Activated CD4-positive, alpha-beta T cell treated with anti-CD3 and anti-CD28 coated beads, Interleukin-2, Interleukin-6, amounts not matched to agents 100 ng/mL and 50 ng/mL, durations not matched to agents 16 hours and 8 hours (primary cell): Measurements from ENCODE around the gene SNX27.

Source experiments
- DNase-seq: peaks from one replicate; pipeline ENCODE4 v3.0.0-alpha.2; 2020

The SNX27 gene

DNA sequence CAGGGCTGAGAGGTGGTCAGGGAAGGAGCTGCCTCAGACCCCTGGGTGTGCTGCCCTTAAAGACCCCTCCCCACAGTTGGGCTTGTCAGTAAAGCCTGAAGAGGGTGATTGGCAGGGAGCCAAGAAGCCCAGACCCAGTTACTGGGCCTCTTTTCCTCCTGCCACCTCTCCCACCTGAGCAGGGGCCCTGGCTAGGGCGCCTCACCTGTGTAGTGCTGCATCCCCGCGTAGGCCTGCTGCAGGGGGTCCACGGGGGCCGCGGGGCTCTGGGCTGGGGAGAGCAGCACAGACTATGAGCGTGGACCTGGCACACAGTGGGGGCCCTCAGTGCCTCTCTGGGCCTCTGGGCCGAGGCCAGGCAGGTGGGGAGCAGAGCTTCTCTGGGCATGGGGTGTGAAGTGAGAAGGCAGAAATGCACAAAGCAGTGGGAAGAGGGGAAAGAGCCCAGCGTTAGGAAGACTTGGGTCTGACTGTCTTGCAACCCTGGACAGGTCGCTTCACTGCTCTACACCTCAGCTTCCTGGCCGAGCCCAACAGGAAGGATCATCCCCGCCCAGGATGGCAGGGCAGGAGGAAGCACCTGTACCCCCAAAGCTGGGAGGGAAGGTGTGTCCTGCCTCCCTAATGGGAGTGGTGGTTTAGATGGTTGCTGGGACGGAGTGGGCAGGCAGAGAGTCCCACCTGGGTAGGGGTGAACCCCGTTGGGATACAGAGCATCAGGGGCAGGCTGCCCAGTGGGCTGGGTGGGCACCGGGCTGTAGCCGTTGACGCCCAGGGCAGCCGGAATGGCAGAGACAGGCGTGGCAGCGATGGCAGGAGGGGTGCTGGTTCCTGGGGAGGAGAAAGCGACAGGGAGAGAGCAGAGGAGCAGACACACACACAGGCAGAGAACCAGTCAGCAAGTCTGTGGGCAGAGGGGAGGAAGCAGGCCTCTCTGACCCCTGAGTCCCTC lies 94.9 kb downstream of the SNX27 start:
- DNase-seq = no peak

DNA sequence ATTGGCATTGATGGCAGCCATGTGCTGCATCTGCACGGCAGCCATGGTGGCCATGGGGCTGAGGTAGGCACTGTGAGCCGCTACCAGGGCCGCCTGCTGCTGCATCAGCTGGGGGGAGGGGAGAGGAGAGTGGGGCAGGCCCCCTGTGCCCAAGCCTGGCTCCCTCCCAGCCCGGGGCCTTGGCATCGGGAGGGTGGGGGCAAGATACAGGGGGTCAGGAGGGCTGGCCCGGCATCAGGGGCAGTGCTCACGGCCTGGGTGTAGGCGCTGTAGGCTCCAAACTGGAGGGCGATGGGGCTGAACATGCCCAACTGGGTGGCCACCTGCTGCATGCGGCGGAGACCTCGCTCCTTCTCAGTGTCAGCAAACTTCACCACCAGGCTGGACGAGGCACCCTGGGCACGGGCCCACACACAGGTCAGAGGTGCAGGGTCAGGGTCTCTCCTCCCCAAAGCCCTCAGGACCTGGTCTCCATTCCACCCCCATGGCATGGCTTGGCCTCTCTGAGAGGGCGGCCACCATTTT lies 95.8 kb downstream of the SNX27 start:
- DNase-seq = no peak

DNA sequence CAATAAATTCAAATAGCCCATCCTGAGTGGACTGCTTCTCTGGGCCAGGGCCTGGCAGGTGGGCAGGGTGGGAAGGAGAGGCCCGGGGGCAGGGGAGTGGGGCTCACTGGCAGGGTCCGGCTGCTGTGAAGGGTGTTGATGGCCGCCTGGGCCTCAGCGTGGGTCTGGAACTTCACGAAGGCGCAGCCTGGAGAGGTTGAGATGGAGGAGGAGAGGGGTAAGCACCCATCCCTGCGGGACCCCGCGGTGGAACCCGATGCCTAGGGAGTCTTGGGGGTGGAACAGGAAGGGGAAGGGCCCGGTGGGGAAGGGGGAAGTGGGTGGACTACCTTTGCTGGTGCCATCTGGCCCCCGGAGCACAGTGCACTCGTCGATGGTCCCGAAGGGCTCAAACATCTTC lies 97.0 kb downstream of the SNX27 start:
- DNase-seq = no peak

DNA sequence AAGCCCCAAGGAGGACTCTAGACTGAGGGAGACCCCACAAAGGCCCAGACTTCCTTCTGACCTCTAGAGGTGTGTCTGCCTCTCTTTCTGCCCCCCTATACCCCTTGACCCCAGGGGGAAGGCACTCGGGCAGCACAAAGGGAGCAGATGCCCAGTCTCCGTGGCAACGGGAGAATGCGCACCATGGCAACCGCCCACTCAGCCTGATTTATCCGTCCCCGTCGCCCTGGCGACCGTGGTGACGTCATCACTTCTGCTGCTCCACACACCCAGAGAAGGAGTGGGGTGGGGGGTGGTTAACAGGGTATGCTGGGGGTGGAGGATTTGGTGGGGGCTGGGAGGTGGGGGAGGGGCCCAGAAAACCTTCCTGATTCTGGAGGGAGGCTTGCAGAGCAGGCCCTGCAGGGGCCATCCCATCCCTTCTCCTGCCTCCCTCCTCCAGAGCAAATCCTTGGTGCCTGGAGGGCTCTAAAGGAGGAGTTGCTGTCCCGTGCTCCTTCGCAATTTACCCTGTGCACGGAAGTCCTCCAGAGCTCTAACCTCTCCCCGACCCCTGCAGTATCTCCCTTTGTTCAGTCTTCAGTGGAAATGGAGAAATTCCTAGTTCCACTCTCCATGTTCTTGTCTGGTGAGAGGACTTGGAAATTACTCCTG lies 98.5 kb downstream of the SNX27 start:
- peak; percentile 41 for DNase-seq

DNA sequence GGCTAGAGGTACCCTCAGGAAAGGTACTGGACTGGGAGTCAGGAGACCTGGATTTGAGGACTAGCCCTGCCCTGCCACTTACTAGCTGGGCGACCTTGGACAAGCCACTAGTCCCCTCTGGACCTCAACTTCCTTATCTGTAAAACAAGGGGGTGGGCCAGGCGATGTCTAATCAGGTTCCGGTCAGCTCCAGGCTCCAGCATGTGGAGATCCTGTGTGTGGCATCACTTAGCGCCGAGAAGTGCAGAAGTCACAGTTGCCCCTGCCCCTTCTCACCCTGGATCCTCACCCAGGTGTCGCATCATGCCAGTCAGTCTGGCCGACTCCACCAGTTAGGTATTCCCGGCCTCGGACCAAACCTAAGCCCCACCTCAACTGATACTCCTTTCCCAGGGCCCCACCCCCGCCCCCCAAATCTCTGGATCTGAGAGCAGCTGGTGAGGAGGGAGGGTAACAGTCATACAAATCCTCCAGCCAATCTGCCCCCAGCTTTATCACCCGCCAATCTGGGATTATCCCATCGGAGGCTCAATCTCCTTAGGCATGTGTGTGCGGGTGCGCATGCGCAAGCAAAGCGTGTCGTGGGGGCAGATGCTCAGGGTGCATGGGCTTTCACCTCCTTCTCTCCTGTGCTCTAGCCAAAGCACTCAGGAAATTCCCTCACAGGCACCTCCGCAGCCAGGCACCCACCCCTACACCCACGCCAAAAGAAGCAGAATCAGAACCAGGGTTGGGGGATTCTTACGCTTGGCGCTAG lies 99.4 kb downstream of the SNX27 start:
- DNase-seq = no peak

DNA sequence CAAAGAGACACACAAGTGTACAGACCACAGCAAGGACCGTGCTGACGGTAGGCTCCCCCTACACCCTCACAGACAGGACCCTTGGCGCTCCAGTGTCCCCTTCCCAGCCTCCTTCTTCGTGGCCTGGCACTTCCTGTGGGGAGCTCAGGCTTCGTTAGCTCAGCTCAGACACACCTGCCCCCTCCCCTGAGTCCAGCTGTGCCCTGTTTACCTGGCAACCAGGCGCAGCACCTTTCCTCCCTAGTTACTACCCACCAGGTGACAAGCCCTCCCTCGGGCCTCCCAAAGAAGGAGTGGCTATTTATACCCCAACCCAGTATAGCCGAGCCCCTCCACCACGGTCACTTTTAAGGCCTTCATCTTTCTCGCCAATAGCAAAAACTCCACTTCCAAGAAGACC lies 100.1 kb downstream of the SNX27 start:
- no peak for DNase-seq

DNA sequence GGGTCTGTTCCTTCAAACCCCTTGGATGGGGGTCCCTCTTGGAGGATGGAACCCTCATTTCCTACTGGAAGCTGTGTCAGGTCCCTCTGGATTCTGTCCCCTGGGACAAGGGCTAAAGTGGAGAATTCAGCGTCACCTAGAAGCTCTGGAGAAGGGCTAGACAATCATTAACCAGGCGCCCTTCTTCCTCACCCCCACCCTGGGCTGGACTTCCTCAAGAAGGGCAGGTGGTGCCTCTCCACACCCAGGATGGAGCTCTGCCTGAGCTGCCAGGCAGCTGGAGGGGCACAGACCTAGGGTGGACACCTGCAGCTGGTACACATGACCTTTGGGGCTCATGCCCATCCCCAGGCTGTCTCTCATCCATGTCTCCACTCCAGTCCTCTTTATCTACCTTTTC lies 101.2 kb downstream of the SNX27 start:
- DNase-seq = no peak

DNA sequence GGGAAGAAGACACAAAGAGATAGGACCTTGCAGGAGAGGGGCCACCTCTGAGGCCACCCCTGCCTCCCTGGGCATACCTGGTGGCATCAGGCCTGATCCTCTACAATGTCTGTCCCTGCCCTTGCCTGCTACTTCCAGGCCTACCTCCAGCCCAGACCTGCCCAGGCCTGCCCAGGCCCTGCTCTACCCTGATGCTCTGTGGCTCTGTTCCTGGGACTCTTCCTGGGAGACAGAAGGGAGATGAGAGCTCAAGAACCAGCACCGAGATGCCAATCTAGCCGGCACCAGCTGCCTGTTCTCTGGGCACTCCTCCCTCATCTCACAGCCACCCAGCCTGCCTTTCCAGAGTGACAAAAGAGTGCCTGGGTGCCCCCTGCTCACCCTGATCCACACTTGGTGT lies 102.0 kb downstream of the SNX27 start:
- no peak for DNase-seq

DNA sequence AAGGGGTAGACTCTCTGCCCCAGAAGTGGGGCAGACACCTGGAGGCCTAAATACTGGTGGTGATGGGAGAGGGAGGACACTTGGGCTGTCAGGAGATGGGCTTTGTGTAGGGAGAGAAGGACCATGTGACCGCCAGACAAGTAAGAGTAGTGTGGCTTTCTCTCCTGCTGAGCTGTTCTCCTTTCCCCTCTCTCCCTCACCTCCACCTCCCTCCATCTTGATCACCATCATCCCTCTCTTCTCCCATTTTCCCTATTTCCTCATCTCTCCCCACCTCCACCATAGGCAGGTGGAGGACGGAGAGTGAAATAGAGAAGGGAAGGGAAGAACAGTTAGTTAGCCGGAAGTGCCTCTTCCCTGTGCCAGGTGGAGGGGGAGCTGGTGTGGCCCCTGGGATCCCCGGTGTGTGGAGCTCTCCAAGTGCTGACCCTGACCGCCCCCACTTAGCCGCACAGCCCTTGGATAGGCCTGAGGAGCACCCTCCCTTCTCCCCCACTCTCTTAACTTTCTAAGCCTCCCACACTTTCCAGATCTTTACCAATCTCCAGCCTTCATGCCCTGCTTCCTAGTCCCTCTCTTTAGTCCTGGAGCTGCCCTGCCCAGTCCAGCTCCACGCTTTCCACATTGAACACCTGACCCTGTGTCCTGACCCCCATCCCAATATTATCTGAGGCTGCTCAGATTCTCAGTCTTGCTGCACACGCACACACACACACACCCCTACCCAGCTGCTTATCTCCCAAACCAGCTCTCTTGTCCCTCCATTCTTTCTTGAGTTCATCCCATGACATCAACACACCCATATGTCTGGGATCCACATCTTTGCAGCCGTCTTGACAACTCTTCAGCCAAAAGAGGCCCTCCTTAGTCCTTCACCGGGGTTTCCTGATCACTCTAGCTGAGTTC lies 103.2 kb downstream of the SNX27 start:
- no peak for DNase-seq

DNA sequence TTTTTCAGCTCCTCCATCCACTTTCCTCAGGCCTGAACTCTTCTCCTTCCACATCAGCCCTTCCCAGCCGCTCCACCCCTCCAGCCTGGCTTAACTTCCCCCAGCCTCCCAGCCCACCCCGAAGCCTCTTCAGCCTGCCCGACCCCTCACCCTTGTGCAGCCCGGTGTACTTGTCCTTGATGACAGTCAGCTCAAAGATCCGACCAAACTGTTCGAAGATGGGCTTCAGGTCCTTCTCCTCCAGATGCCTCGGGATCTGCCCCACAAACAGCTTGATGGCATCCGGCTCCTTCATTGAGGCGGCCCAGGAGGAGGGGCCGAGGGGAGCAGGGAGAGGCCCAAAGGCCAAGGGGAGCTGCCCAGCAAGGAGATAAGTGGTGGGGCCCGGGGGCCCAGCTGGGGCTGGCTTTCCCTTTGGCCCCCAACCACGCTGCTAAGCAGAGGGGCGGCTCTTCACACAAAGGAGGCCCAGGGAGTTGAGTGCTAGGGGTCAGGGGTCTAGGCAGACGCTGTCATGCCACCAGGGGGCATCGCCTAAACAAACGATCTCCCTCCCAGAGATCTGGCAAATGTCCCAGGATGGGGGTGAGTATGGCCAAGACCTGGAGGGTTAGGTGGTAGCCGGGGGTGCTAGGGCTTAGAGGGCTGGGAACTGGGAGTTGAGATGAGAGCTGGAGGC lies 104.0 kb downstream of the SNX27 start:
- no peak for DNase-seq

DNA sequence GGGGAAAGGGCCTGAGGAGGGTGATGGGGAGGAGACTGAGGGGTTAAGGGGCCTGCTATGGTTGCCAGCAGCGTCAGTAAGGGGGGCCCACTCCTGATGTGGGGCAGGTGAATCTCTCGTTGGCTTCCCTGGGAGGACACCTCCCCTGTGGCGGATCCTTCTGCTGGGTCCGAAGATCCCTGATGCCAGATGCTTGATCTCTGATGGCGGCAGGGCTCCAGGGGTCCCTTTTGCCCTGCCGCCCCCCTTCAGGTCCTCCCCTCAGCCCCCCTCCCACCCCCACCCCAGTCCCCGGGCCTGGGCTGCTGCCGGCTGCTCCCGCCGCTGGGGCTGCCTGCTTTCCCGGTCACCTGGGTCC lies 104.5 kb downstream of the SNX27 start:
- no peak for DNase-seq

DNA sequence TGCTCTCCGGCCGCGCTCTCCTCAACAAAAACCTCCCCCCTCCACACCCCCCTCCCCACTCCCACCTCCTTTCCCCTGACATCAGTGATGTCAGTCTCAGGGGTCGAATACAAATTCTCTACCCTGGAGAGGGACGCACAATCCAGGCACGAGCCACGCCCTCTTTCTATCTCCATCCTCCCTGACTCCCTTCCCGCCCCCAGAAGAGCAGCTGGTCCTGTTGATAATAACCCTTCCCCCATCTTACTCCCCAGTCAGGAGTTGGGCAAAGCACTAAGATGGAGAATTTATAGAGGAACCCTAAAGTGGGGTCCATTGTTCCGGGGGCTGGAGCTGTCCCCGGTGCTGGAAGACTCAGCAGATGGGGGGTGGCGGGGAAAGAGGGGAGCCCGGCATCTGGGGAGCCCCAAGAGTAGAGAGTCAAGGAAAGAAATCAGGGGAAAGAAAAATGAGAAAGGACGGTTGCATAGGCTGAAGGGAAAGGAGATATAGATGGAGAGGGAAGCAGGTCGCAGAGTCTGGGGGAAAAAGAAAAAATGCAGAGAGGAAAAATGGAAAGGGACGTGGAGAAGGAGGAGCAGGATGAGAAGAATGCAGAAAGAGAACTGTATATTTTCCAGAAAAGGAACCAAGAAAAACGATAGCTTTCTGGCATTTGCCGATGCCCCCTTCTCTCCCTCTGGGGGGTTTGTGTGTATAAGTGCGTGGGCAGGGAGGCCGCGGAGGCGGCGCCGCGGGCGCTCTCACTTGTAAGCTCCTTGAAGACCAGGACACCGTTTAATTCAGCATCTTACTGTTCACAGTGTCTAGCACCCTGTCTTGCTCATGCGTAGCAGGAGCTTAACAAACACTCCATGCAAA lies 105.2 kb downstream of the SNX27 start, which contains the start of gene CELF3:
TSS of gene CELF3 (minus strand) at position 33 of the 861 bp plus-strand sequence. CDS start 783 bp downstream, outside the sequence.
- DNase-seq = peak; percentile 13

DNA sequence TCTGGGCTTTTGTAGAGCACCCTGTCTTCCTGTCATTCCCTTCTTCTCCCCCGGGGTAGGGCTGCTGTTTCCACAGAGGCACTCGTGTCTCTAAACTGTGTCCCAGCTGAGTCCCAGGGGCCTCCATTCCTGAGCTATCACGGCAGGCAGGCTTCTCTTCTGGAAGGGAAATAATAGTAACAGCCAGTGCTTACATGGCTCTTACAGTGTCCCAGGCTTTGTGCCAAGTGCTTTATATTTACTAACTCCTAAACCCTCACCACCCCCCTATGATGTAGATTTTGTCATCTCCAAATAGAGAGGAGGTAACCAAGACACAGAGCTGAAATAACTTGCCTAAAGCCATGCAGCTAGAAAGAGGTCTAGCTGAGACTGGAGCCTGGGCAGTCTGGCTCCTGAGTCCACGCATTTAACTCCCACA lies 106.2 kb downstream of the SNX27 start:
- no peak for DNase-seq

DNA sequence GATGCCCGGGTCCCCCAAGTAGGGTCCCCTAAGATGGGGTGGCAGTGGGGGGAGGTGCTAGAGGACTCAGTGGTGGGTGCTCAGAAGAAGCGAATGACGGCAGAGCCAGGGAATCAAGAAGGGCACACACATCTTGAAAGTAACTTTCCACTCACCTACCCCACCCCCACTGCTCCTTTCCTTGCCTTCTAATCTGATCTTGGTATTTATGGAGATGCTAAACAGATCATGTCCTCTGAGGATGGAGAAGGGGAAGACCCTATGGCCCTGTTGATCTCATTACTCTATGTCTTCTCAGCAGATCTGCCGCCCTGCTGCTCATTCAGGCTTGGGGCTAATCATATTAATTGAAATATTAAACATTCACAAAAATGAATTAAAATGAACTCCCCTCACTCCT lies 106.8 kb downstream of the SNX27 start:
- no peak for DNase-seq

DNA sequence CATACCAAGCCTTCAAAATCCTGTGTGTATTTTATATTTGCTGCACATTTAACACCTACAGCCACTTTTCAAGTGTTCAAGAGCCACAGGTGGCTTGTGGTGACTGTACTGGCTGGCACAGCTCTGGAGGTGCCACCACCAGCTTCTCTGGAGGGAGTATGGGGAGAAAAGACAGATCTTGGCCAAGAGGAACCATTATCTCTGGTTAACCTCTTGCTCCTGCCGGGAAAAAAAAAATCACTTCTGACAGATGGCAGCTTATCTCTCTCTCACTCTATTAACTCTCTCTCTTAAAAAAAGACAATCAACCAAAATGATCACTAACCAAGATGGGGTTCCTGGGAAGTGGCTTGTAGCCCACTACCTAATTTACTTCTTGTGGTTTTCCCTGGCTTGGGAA lies 108.3 kb downstream of the SNX27 start:
- no peak for DNase-seq

DNA sequence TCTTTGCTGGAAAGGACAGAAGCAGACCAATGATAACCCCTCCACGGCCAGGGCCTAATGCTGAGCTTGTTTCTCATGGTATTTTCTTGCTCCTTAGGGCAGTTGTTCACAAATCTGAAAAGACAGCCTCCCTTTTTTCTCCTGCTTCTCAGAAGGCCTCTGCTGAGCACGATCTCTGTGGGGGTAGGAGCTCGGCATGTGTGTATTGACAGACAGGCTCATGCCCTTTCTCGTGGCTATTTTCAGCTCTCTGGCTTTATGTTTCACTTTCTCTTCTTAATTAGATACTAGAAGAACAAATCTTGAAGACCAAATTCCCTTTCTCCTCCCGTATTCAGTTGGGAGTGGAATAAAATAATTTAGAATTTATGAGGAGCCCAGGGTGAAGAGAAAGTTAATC lies 108.7 kb downstream of the SNX27 start:
- no peak for DNase-seq

DNA sequence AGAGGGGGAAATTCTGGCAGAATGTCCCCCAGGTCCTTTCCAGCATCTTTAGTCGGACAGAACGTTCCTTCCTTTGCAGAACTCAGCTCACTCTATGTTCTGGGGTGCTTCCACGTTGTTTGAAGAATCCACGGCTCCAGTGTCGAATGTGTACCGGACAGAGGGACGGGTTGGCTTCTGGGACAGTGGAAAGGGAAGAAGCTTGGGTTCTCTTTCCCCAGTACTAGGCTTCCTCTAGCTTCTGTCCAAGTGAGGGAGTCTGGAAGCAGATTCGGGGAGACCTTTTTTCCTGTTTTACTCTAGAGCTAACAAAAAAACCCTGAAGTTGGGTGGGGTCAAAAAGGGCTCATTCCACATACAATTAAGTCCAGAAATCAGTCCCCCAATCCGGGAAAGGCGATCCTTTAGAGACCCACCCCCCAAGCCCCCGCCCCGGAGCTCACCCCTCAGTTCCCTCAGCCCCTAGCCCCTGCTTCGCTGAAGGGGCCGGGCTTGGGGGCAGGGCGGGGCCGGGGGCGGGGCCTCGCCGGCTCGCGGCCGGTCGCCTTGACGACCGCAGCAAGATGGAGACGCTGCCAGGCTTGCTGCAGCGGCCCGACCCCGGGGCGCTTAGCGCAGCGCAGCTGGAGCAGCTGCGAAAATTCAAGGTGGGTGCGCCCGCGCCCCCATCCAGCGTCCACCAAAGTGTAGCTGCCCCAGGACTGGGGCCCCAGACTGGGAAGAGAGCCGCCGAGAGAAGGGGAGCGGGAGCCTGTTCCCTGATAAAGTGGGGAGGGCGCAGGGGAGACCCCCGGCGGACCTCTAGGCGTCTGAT lies 109.3 kb downstream of the SNX27 start, which contains the start of gene RIIAD1:
TSS of gene RIIAD1 (plus strand) at position 549 of the 814 bp plus-strand sequence. CDS start at position 564, 15 bp downstream.
- DNase-seq = peak; percentile 42

DNA sequence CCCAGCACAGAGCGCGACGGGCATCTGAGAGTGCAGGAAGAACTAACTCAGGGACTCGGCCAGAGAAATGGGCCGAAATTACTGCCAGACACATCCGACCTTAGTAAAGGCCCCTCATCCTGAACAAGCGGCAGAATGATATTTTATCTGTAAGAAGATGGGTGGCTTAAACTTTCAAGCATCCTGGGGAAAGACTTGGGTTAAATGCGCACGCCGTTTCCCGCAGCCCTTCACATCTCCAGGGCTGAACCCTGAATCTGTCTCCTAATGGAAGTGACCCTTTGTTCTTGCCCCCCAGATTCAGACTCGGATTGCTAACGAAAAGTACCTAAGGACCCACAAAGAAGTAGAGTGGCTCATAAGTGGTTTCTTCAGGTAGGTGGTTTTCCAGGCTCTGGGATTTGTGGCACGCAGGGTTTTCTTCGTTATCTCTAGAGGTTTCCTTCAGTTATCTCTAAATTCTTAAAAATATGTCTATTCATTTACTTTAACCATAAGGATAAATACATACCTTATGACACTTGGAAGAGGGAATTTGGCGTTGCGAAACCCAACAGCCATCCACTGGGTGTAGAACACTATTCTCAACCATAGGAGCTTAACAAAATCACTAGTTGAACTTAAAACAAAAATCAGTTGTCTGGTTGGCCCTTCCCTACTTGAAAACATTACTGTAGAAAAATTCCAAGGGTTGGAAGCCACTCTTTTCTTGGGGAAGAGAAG lies 110.1 kb downstream of the SNX27 start:
- DNase-seq = no peak
